AG04450 (cell line): ENCODE measurements around the gene MKLN1. TPM values are rescaled to one million over a fixed set of nuclear protein-coding genes. Genes with fewer than 3 reads are reported as not detected.

Experiments used
- CTCF ChIA-PET: fragments of 300-600, 350-600 bp; formaldehyde crosslinking; extraction: SDS; loops from one replicate; lab custom pipeline; 2022; ENCODE audit warnings: antibody characterized with exemption, inconsistent platforms; lab: Charles Lee
- POLR2A ChIA-PET: fragments of 350-600 bp; formaldehyde crosslinking; extraction: SDS; loops from one replicate; lab custom pipeline; 2021; ENCODE audit warnings: antibody characterized with exemption, inconsistent platforms; lab: Yijun Ruan, JAX
- DNase-seq: peaks from one replicate; pipeline ENCODE4 v3.0.0-alpha.2; 2011; ENCODE audit warnings: low read depth, low spot score
- H3K27ac ChIP-seq: one replicate; pipeline ENCODE4 v1.5.1; 2012; ENCODE audit warnings: low read depth, low read length, control low read depth
- H3K27me3 ChIP-seq: one replicate; pipeline ENCODE4 v1.6.0; 2012; ENCODE audit warnings: low read length; ENCODE audit not compliant: control insufficient read depth, insufficient read depth
- H3K4me3 ChIP-seq: 2 replicates; pipeline ENCODE4 v1.5.1; 2011; ENCODE audit warnings: mild to moderate bottlenecking, low read depth, low read length, control low read depth
- H3K9me3 ChIP-seq: 2 replicates; pipeline ENCODE4 v1.5.1; 2012; ENCODE audit warnings: low read length; ENCODE audit not compliant: control insufficient read depth, insufficient read depth
- CTCF ChIP-seq: IDR thresholded peaks from 2 replicates; pipeline ENCODE4 v1.5.1; 2011; ENCODE audit warnings: low read depth, low read length, control low read depth, inconsistent platforms
- polyA plus RNA-seq: library from polyadenylated mRNA; depleted of rRNA; stranded (reverse); fragments of >200 nt; gene quantifications from 2 replicates; pipeline ENCODE4 v1.2.3, GENCODE V29; 2011

MKLN1 gene
- polyA plus RNA-seq, 1 experiment: 56.8 TPM

- Histone ChIP-seq H3K4me3 (no peak overlapping the region), H3K27ac (no peak overlapping the region), H3K9me3 (no peaks in the 10 kb centered on the region), H3K27me3 (peaks cover 5% of the 10 kb centered on the region)
- POLR2A ChIA-PET: no interaction called here
- no peak for DNase-seq
- CTCF ChIA-PET: interaction anchor here (0.7 to 0.9 kb wide), 2 partner anchors 16 to 17 kb away, joined by 4 read pairs; no protein-coding TSS in a partner anchor
- no peak for TF ChIP-seq CTCF
Observed at GRCh38 chr7:131524115-131524514, 196.4 kb downstream of the MKLN1 start.

GRCh38 chr7:131524703-131525102 is 197.0 kb downstream of the MKLN1 start:
- no peak for TF ChIP-seq CTCF
- no peaks in the 10 kb centered on the region for H3K9me3 ChIP-seq
- ChIA-PET POLR2A (no interaction called here), CTCF (interaction anchor here (0.7 to 0.9 kb wide), 2 partner anchors 16 to 17 kb away, joined by 4 read pairs; no protein-coding TSS in a partner anchor)
- DNase-seq: no peak
- H3K4me3 ChIP-seq: no peak overlapping the region
- H3K27ac ChIP-seq: no peak overlapping the region
- peaks cover 3% of the 10 kb centered on the region for H3K27me3 ChIP-seq

DNA sequence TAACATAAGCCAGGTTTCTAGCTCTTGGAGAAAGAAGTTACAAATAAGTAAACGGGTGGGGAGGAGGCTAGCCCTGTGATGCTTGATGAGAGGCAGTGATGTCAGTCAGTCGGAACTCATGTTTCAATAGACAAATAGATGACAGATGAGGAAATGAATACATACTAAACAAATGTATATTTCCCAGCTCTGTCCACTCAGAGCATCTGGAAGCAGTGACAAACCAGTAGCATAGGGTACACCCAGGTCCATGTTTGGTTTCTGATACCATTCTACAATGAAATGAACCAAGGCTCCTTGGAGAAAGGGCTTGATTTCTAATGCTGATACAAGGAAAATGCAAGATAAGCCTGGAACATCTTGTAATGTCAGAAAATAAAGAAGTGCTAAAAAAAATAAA is 198.1 kb downstream of the MKLN1 start:
- H3K9me3 ChIP-seq: no peaks in the 10 kb centered on the region
- no peak for DNase-seq
- no peak overlapping the region for H3K4me3 ChIP-seq
- TF ChIP-seq CTCF: no peak
- ChIA-PET POLR2A (interaction anchor here (0.7 kb wide), 1 partner anchor 675 kb away, joined by 4 read pairs; no protein-coding TSS in a partner anchor), CTCF (interaction anchor here (0.6 to 1.7 kb wide), 3 partner anchors 13 to 92 kb away, joined by 4 to 12 read pairs (median 8); no protein-coding TSS in a partner anchor)
- peaks cover 3% of the 10 kb centered on the region for H3K27me3 ChIP-seq
- H3K27ac ChIP-seq: no peak overlapping the region

GRCh38 chr7:131527456-131527855 is 199.8 kb downstream of the MKLN1 start:
- CTCF ChIA-PET: no interaction called here
- POLR2A ChIA-PET: interaction anchor here (0.6 kb wide), 1 partner anchor 32 kb away, joined by 6 read pairs; no protein-coding TSS in a partner anchor
- no peak overlapping the region for H3K4me3 ChIP-seq
- H3K27ac ChIP-seq: no peak overlapping the region
- no peak for TF ChIP-seq CTCF
- no peaks in the 10 kb centered on the region for H3K9me3 ChIP-seq
- peaks cover 3% of the 10 kb centered on the region for H3K27me3 ChIP-seq
- no peak for DNase-seq

DNA sequence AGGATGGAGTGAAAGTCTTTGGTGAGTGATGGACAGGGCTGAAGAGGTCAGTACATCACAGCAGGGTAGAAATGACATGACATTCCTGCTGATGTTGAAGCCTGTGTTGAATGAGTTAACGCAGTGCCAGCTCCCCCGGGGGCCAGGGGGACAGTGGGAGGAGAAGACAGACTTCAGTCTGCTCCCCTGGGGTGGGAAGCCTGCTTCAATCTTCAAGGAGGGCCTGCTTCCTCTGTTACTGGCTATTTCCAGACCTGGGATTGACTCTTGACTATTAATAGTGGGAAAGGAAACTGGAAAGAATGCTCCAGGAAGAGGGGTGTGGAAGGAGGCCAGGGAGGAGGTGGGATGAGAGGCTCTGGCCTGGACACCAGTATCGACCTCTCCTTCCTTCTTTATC is 201.5 kb downstream of the MKLN1 start:
- no peak overlapping the region for H3K27ac ChIP-seq
- H3K9me3 ChIP-seq: no peaks in the 10 kb centered on the region
- H3K4me3 ChIP-seq: no peak overlapping the region
- DNase-seq: no peak
- TF ChIP-seq CTCF: no peak
- POLR2A ChIA-PET: no interaction called here
- peaks cover 3% of the 10 kb centered on the region for H3K27me3 ChIP-seq
- CTCF ChIA-PET: no interaction called here
